Neuronal stem cell (in vitro differentiated cells): Measurements from ENCODE around the gene ETV2.
A peak's percentile ranks its signal among the peaks of the same experiment; 100 is the strongest.
"Not testable (repeated sequence)": the region's sequence is repeated elsewhere in the genome, so short reads cannot be mapped to it uniquely, and the experiment has no call there.

Source experiments
- DNase-seq: peaks from one replicate; pipeline ENCODE4 v3.0.0-alpha.2; 2013; ENCODE audit warnings: low spot score
- H2AFZ ChIP-seq: one replicate; pipeline ENCODE4 v1.6.1; 2013; ENCODE audit warnings: mild to moderate bottlenecking, low read length, inconsistent platforms
- H2AK5ac ChIP-seq: 2 replicates; pipeline ENCODE4 v1.6.1; 2013; ENCODE audit warnings: low read depth, mild to moderate bottlenecking, inconsistent platforms, low read length, moderate library complexity, mixed read lengths
- H2BK120ac ChIP-seq: 2 replicates; pipeline ENCODE4 v1.6.1; 2013; ENCODE audit warnings: low read depth, mild to moderate bottlenecking, inconsistent platforms, low read length, moderate library complexity, mixed read lengths
- H2BK12ac ChIP-seq: one replicate; pipeline ENCODE4 v1.6.1; 2013; ENCODE audit warnings: low read length, inconsistent platforms
- H2BK15ac ChIP-seq: 2 replicates; pipeline ENCODE4 v1.6.1; 2013; ENCODE audit warnings: mild to moderate bottlenecking, low read length, inconsistent platforms, mixed read lengths
- H2BK5ac ChIP-seq: one replicate; pipeline ENCODE4 v1.6.1; 2013; ENCODE audit warnings: inconsistent platforms, mild to moderate bottlenecking, low read length, moderate library complexity
- H3K14ac ChIP-seq: one replicate; pipeline ENCODE4 v1.6.1; 2013; ENCODE audit warnings: low read length, inconsistent platforms
- H3K18ac ChIP-seq: 2 replicates; pipeline ENCODE4 v1.6.1; 2013; ENCODE audit warnings: low read length, inconsistent platforms
- H3K23ac ChIP-seq: 2 replicates; pipeline ENCODE4 v1.6.1; 2013; ENCODE audit warnings: low read depth, mild to moderate bottlenecking, mixed read lengths, low read length, inconsistent platforms; ENCODE audit not compliant: poor library complexity
- H3K27ac ChIP-seq: replicated peaks from 3 replicates; pipeline ENCODE4 v1.5.1; 2013; ENCODE audit warnings: low read length, inconsistent platforms
- H3K27me3 ChIP-seq, 3 experiments: 2 replicates each; pipeline ENCODE4 v1.6.1; 2013; ENCODE audit warnings: low read length in 3 of 3, mild to moderate bottlenecking in 2 of 3, inconsistent platforms in 1 of 3, low read depth in 1 of 3, mixed read lengths in 1 of 3, moderate library complexity in 1 of 3; ENCODE audit not compliant: control insufficient read depth in 3 of 3, insufficient read depth in 3 of 3
- H3K36me3 ChIP-seq, 2 donors: replicated peaks in 1 of 2; 2 replicates each; pipeline ENCODE4 v1.6.1; 2013; ENCODE audit warnings: low read length in 2 of 2; ENCODE audit not compliant: control insufficient read depth in 2 of 2, insufficient read depth in 2 of 2
- H3K4ac ChIP-seq: 2 replicates; pipeline ENCODE4 v1.6.1; 2013; ENCODE audit warnings: inconsistent platforms, mild to moderate bottlenecking, low read length, moderate library complexity
- H3K4me1 ChIP-seq, 2 donors: 1 replicate in 1 of 2; 2 replicates in 1 of 2; pipeline ENCODE4 v1.6.1; 2013; ENCODE audit warnings: low read length in 2 of 2, low read depth in 1 of 2; ENCODE audit not compliant: control insufficient read depth in 2 of 2, insufficient read depth in 1 of 2
- H3K4me2 ChIP-seq: one replicate; pipeline ENCODE4 v1.6.1; 2013; ENCODE audit warnings: mild to moderate bottlenecking, low read length, inconsistent platforms; ENCODE audit not compliant: insufficient read depth, poor library complexity, severe bottlenecking
- H3K4me3 ChIP-seq, 2 donors: 2 replicates each; pipeline ENCODE4 v1.5.1; 2013; ENCODE audit warnings: low read length in 2 of 2, mild to moderate bottlenecking in 2 of 2, inconsistent platforms in 1 of 2, moderate library complexity in 1 of 2
- H3K79me1 ChIP-seq: one replicate; pipeline ENCODE4 v1.6.1; 2013; ENCODE audit warnings: low read depth, mild to moderate bottlenecking, inconsistent platforms, low read length, moderate library complexity
- H3K9ac ChIP-seq: one replicate; pipeline ENCODE4 v1.6.1; 2013; ENCODE audit warnings: mild to moderate bottlenecking, low read depth, low read length, inconsistent platforms; ENCODE audit not compliant: poor library complexity
- H3K9me3 ChIP-seq, 2 donors: replicated peaks in 1 of 2; 2 replicates each; pipeline versions ENCODE3 to v1.6.1; 2013; ENCODE audit warnings: low read length in 2 of 2, mild to moderate bottlenecking in 2 of 2, inconsistent platforms in 1 of 2, low read depth in 1 of 2, mixed read lengths in 1 of 2, moderate library complexity in 1 of 2; ENCODE audit not compliant: control insufficient read depth in 2 of 2, insufficient read depth in 1 of 2
- H4K8ac ChIP-seq: one replicate; pipeline ENCODE4 v1.6.1; 2013; ENCODE audit warnings: low read depth, mild to moderate bottlenecking, inconsistent platforms, low read length, moderate library complexity
- H4K91ac ChIP-seq: one replicate; pipeline ENCODE4 v1.6.1; 2013; ENCODE audit warnings: low read length, low read depth, mild to moderate bottlenecking, inconsistent platforms; ENCODE audit not compliant: poor library complexity
- WGBS, 2 donors: extraction: QIAGEN DNeasy Blood & Tissue Kit; methylation state at CpG; one replicate each; pipeline ENCODE4 v1.1.7; 2013; ENCODE audit warnings: missing lambda C conversion rate in 2 of 2, mixed read lengths in 1 of 2; ENCODE audit not compliant: insufficient read length in 2 of 2, insufficient replicate concordance in 1 of 2; ENCODE audit errors: extremely low coverage in 2 of 2; 5-methylcytosine and 5-hydroxymethylcytosine counted together

The ETV2 gene

DNA sequence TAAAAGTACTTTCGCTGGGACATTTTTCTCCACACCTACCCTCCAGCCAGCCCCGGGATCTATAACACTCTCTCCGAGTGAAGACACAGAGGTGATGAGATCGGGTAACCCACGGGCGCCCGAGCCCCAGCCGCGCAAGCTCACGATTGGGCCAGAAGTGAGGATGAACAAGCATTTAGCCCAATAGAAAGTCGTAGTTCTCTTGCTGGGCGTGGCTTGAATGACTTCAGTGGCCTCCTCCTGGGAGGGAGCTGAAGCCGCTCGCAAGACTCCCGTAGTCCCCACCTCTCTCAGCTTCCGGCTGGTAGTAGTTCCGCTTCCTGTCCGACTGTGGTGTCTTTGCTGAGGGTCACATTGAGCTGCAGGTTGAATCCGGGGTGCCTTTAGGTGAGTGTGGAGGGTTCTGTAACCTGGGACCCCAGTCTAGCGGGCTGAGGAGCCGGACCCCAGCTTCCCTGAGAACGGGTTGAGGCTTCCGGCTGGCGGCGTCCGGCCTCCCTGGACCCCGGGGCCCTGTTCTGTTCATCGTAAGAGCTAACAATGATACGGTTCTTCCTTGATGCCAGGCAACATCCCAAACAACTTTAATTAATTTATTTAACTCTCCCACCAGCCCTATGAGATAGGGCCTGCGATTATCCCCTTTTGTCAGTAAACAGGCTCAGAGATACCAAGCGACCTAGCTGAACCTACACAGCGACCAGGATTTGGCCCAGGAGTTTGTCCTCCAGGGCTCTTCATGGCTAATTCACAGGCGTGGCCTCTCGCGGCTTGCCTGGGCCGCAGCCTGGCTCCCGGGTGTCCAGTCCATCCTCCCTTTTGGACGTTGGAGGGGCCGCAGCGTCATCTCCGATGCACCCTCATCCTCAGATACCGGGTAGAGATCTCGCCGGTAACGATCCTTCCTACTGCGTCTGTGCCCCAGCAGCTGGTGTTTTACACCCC lies 6.7 kb downstream of the ETV2 start, which contains the start of gene COX6B1:
COX6B1 (plus strand) TSS at position 307 of the 945 bp plus-strand sequence. CDS start 2,921 bp downstream, outside the sequence.
- peak within 1 kb of the TSS; percentile 72 for H3K18ac ChIP-seq
- H3K4me2 ChIP-seq, result peak within 1 kb of the TSS; percentile 82
- peak within 1 kb of the TSS; percentile 81 to 92 for H3K4me3 ChIP-seq
- peak within 1 kb of the TSS; percentile 41 for H3K14ac ChIP-seq
- peaks cover 2% of the 10 kb centered on the region for H3K79me1 ChIP-seq
- peak; percentile 88 for DNase-seq
- no CpG with 5 or more reads among the region's 46 CpGs for WGBS, 2 donors
- H2AK5ac ChIP-seq, result peak within 1 kb of the TSS; percentile 41
- H3K27me3 ChIP-seq, result peaks cover 0 to 6% (median 0%) of the 10 kb centered on the region in 3 experiments
- H3K23ac ChIP-seq, result no peak within 1 kb of the TSS
- H3K36me3 ChIP-seq, result peaks cover 7 to 28% of the 10 kb centered on the region in 2 donors
- peak within 1 kb of the TSS; percentile 85 for H2AFZ ChIP-seq
- H2BK120ac ChIP-seq, result no peak within 1 kb of the TSS
- no peak within 1 kb of the TSS for H4K91ac ChIP-seq
- no peak within 1 kb of the TSS for H3K4ac ChIP-seq
- no peak within 1 kb of the TSS for H2BK12ac ChIP-seq
- peak within 1 kb of the TSS; percentile 89 for H3K9ac ChIP-seq
- peaks cover 8 to 12% of the 10 kb centered on the region in 2 donors for H3K4me1 ChIP-seq
- H2BK15ac ChIP-seq, result no peak within 1 kb of the TSS
- H4K8ac ChIP-seq, result no peak within 1 kb of the TSS
- no peaks in the 10 kb centered on the region for H3K9me3 ChIP-seq
- no peak within 1 kb of the TSS for H3K27ac ChIP-seq
- H2BK5ac ChIP-seq, result no peak within 1 kb of the TSS

DNA sequence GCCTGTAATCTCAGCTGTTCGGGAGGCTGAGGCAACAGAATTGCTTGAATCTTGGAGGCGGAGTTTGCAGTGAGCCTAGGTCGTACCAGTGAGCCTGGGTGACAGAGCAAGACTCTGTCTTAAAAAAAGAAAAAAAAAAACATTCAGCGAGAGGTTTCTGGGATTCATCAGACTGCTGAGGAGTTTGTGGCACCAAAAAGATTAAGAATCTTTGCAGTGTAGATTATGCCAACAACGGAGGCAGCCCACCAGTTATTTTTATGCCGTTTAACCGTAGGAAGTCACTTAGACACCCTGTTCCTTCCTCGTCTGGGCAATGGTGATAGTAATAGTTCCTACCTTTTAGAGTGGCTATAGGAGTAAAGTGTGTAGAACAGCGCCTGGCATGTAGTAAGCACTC lies 9.0 kb downstream of the ETV2 start:
- Histone ChIP-seq H2BK12ac (no peak overlapping the region), H3K4me3 (no peak overlapping the region), H2AK5ac (no peak overlapping the region), H3K18ac (no peak overlapping the region), H2BK5ac (no peak overlapping the region), H3K36me3 (peaks cover 11 to 46% of the 10 kb centered on the region in 2 donors), H4K91ac (no peak overlapping the region), H3K9me3 (no peaks in the 10 kb centered on the region), H3K4ac (no peak overlapping the region), H3K79me1 (peaks cover 2% of the 10 kb centered on the region), H2AFZ (no peak overlapping the region), H3K27ac (no peak overlapping the region), H3K9ac (no peak overlapping the region), H3K4me1 (peaks cover 3 to 4% of the 10 kb centered on the region in 2 donors), H4K8ac (no peak overlapping the region), H2BK120ac (no peak overlapping the region), H3K23ac (no peak overlapping the region), H3K14ac (no peak overlapping the region), H2BK15ac (no peak overlapping the region), H3K4me2 (no peak overlapping the region), H3K27me3 (peaks cover 0 to 2% (median 0%) of the 10 kb centered on the region in 3 experiments)
- no peak for DNase-seq
- no CpG with 5 or more reads among the region's 9 CpGs for WGBS, 2 donors

DNA sequence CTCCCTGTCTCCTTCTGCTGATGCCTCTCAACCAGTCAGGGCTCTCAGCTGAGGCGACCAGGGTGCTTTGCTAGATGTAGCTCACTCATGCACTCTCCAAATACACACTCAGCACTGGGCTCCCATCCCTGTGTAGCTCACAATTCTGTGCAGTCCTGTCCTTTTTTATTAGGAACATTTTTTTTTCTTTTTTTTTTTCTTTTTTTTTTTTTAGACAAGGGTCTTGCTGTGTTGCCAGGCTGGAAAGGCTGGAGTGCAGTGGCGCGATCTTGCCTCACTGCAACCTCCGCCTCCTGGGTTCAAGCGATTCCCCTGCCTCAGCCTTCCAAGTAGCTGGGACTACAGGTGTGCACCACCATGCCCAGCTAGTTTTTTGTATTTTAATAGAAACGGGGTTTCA lies 13.3 kb downstream of the ETV2 start:
- H2BK5ac ChIP-seq, H3K27me3 ChIP-seq, H3K9ac ChIP-seq, H3K4ac ChIP-seq, H2BK15ac ChIP-seq, DNase-seq, H3K14ac ChIP-seq, H3K23ac ChIP-seq, H2BK120ac ChIP-seq, H2AK5ac ChIP-seq, H2BK12ac ChIP-seq, H4K8ac ChIP-seq, H3K9me3 ChIP-seq, H3K27ac ChIP-seq, H3K4me1 ChIP-seq, H2AFZ ChIP-seq, H3K18ac ChIP-seq, H3K4me2 ChIP-seq, H4K91ac ChIP-seq, H3K79me1 ChIP-seq: not testable (repeated sequence)
- H3K4me3 ChIP-seq, result peak overlapping the region in 1 of 2 donors; percentile 25
- no CpG with 5 or more reads among the region's 6 CpGs for WGBS, 2 donors
- H3K36me3 ChIP-seq, result peaks cover 27 to 85% of the 10 kb centered on the region in 2 donors

DNA sequence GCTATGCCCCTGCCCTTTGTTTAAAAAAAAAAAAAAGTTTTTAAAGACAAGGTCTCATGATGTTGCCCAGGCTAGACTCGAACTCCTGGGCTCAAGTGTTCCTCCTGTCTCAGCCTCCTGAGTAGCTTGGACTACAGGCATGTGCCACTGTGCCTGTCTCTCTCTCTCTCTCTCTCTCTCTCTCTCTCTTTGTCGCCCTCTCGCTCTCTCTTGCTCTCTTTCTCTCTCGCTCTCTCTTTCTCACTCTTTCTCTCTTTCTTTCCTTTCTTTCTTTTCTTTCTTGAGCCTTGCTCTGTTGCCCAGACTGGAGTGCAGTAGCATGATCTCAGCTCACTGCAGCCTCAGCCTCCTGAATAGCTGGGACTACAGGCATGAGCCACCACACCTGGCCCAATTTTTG lies 14.1 kb downstream of the ETV2 start:
- Histone ChIP-seq H3K27me3 (no peaks in the 10 kb centered on the region), H2BK120ac (no peak overlapping the region), H2BK12ac (no peak overlapping the region), H3K4ac (no peak overlapping the region), H3K36me3 (peaks cover 29 to 84% of the 10 kb centered on the region in 2 donors), H3K23ac (no peak overlapping the region), H3K4me3 (no peak overlapping the region), H2AFZ (no peak overlapping the region), H2AK5ac (no peak overlapping the region), H3K4me2 (no peak overlapping the region), H4K91ac (no peak overlapping the region), H3K9ac (no peak overlapping the region), H3K14ac (no peak overlapping the region), H3K18ac (no peak overlapping the region), H2BK15ac (no peak overlapping the region), H3K79me1 (peaks cover 2% of the 10 kb centered on the region), H2BK5ac (no peak overlapping the region), H4K8ac (no peak overlapping the region), H3K4me1 (no peaks in the 10 kb centered on the region), H3K9me3 (no peaks in the 10 kb centered on the region), H3K27ac (no peak overlapping the region)
- WGBS, 2 donors, result no CpG with 5 or more reads among the region's 4 CpGs
- no peak for DNase-seq
